T-helper 1 cell (primary cell): ENCODE results near the gene HOXB5.

Source experiments
- DNase-seq, 5 donors: peaks; one replicate each; pipeline ENCODE4 v3.0.0-alpha.2; 2012 to 2020

Gene HOXB5

GRCh38 chr17:48601539-48602425, 8.2 kb upstream of the HOXB5 start:
- DNase-seq, result no peak

- no peak for DNase-seq
Measured at GRCh38 chr17:48601207-48601538, 7.6 kb upstream of the HOXB5 start.

GRCh38 chr17:48600244-48601098, 6.9 kb upstream of the HOXB5 start:
- no peak for DNase-seq

GRCh38 chr17:48599354-48599753, 5.8 kb upstream of the HOXB5 start:
- DNase-seq, result no peak

GRCh38 chr17:48598736-48599135, 5.2 kb upstream of the HOXB5 start:
- DNase-seq, result no peak

GRCh38 chr17:48597778-48598631, 4.4 kb upstream of the HOXB5 start:
- peak in 1 of 5 donors; percentile 51 for DNase-seq

- no peak for DNase-seq
Measured at GRCh38 chr17:48597528-48597777, 3.9 kb upstream of the HOXB5 start.

GRCh38 chr17:48596735-48597527, 3.4 kb upstream of the HOXB5 start:
- no peak for DNase-seq

DNA sequence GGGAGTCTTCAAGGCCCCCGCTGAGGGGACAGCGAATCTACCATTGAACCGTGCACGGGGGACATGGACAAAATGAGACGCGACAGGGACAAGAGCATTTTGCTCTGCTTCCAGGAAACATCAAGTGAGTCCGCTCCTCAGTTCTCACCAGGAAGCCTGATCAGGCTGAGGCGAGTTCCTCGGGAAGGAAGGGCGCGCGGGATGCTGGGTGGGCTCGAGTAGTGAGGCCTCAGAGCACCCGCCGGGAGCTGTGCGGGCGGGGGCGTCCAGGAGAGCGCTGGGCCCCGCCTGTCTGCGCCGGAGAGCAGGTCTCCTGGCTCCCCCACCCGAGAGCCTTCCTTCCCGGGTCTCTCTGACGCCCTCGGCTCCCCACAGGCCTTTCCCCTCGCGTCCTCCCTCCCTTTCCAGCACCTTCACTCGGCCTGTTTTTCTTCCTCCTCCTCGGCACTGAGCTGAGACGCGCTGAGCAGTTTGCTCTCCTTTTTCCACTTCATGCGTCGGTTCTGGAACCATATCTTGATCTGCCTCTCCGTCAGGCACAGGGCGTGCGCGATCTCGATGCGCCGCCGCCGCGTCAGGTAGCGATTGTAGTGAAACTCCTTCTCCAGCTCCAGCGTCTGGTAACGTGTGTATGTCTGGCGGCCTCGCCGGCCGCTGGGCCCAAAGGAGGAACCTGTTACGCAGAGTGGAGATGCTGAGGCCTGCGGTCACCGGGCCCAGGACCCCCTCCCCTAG, 2.6 kb upstream of the HOXB5 start:
- DNase-seq, result peak in 1 of 5 donors; percentile 48

DNA sequence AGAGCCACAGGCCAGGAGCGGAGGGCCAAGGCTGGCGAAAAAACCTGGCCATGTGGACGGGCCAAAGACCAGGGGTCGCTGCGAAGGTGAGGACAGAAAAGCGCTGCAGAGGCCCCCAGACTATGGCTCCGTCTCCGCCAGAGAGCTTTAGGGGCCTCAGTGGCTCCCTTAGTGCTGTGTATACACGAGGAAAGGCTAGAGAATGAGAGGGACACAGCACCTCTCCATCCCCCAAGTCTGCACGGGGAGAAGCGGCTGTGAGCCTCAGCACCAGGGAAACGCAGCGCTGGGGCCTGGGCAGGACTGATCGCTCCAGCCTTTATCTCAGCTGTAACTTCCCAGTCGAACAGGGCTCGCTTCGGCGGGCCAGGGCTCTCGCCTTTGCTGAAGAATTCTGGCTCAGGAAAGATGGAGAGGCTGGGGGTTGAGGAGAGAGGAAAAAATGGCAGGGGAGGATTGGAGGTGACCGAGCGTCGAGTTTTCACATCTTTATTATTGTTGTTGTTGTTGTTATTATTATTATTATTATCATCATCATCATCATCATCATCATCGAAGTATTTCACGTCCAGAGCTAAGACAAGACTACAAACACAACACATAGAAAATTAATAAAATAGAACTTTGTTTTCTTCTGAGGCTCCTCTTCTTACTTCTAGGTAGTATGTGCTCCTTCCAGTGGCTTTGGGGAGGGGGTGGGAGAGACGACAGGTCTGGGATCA, 1.9 kb upstream of the HOXB5 start:
- DNase-seq, result no peak

GRCh38 chr17:48594538-48595277, 1.1 kb upstream of the HOXB5 start:
- DNase-seq, result no peak

GRCh38 chr17:48593840-48594537, 410 bp upstream of the HOXB5 start:
- DNase-seq, result peak; percentile 59 to 79 (median 73)

DNA sequence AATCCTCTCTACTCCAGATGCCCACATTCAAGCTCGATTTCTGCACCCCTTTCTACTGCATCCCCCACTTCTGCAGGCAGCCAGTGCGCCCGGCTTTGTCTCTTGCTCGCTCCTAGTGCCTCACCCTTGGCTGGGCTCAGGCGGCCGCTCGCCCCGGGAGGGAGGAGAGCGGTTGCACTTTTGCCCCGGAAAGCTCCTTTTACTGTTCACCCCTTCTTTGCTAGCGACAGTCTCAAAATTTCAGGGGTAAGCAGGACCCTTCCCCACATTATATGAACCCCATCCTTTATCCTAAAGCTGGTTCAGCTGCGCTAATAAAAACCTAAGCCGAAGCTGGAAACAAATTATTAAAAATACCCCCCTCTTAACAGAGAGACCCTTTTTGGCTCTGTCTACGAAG, 1.0 kb downstream of the HOXB5 start:
- no peak for DNase-seq

- no peak for DNase-seq
Measured at GRCh38 chr17:48592057-48592514, 1.5 kb downstream of the HOXB5 start.

DNA sequence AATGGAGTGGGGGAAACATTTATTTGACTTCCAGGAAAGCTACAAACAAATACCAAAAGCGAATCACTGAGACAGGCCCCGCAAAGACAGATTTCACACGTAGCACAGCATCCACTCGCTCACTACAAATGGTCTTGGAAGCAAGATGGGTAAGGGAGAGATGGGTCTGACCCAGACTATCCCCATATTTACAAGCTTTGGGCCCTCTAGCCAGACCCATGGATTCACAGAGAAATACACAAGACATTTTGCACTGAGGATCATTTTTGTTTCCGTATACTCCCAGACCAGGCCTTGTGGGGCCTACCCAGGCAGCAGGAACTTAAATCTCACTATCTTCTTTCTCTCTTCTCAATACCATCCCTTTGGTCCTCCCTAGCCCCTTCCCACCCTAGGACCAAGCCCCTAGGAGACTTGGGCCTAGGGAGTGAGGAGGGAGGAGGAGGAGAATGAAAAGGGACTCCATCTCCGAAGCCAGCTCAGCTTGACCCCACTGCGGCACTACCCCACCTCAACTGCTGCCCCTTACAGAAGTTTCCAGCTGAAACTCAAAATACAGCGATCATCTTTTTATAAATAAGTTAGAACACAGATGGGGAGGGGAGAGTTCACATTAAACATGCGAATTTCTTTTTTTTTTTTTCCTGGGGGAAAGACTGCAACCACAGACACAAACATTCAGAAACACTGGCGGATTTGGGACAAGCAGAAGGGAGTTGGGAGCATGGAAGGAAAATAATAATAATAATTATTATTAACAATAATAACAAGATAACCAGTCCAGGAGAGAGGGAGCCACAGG, 2.1 kb downstream of the HOXB5 start:
- DNase-seq, result no peak

- DNase-seq, result no peak
Measured at GRCh38 chr17:48590607-48591161, 2.9 kb downstream of the HOXB5 start.

DNA sequence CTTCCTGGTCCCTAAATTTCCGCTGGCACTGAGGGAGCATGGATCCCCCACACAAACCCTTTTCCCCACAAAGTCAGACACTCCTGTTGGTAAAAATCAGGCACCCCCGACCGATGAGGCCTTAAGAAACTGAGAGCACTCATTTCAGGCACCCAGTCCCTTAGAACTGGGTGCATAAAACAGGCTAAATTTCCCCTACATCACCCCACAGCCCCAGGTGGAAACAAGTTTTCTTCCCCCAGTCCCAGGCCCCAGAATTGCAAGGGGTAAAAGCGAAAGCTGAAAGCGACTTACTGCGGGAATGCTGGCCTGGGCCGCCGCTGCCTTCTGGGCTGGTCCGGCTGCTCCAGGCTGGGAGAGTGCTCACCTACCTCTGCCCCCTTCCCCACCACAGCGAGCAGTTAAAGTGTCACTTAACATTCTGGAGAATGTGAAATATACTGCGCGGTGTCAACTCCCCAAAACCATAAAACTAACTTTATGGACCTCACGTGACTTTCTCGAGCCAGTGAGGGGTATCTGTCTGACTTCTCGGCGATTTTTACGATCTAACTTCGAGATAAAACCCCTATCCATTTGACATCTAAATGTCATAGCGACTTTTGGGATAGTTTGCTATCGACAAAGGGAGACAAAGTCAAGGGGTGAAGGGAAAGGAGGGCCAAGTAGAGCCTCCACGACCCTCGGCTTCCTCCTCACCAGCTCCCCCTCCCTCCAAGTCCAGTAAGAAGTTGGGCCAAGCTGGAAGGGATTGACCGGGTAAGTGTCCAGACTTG, 3.6 kb downstream of the HOXB5 start, which contains the start of gene HOXB3:
TSS of gene HOXB3 (minus strand) at position 411 of the 776 bp plus-strand sequence. CDS start 37,767 bp downstream, outside the sequence.
- no peak for DNase-seq
